WI38 (cell line): ENCODE data around the gene TBC1D2.

ENCODE experiments used
- H3K4me3 ChIP-seq: 2 replicates; pipeline ENCODE4 v1.5.1; 2011; ENCODE audit warnings: low read depth, mild to moderate bottlenecking, control low read depth, low read length
- TF ChIP-seq, protein P1 (sequence below): IDR thresholded peaks from 2 replicates; pipeline ENCODE4 v1.5.1; 2012; ENCODE audit warnings: low read depth, mild to moderate bottlenecking, control low read depth, low read length

TBC1D2 gene

DNA sequence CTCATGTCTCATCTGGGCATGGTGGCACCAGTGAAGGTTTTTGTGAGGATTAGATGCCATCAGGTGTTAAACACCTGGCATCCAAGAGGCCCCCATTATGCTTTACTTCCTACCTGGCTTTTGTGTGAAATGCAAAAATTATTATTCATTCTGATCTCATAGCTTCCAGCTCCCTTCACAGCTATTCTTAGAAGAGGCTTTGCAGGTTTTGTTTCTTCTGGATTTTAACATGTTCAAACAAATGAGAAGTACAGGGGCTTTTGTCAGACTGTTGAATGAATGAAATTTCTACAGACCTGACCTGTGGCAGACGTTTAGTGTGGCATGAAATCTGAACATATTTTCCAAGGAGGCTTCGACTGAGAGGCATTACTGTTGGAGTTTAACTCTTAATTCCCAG, 48.7 kb downstream of the TBC1D2 start:
- TF ChIP-seq, protein P1, sequence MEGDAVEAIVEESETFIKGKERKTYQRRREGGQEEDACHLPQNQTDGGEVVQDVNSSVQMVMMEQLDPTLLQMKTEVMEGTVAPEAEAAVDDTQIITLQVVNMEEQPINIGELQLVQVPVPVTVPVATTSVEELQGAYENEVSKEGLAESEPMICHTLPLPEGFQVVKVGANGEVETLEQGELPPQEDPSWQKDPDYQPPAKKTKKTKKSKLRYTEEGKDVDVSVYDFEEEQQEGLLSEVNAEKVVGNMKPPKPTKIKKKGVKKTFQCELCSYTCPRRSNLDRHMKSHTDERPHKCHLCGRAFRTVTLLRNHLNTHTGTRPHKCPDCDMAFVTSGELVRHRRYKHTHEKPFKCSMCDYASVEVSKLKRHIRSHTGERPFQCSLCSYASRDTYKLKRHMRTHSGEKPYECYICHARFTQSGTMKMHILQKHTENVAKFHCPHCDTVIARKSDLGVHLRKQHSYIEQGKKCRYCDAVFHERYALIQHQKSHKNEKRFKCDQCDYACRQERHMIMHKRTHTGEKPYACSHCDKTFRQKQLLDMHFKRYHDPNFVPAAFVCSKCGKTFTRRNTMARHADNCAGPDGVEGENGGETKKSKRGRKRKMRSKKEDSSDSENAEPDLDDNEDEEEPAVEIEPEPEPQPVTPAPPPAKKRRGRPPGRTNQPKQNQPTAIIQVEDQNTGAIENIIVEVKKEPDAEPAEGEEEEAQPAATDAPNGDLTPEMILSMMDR: no peak
- no peak overlapping the region for H3K4me3 ChIP-seq

DNA sequence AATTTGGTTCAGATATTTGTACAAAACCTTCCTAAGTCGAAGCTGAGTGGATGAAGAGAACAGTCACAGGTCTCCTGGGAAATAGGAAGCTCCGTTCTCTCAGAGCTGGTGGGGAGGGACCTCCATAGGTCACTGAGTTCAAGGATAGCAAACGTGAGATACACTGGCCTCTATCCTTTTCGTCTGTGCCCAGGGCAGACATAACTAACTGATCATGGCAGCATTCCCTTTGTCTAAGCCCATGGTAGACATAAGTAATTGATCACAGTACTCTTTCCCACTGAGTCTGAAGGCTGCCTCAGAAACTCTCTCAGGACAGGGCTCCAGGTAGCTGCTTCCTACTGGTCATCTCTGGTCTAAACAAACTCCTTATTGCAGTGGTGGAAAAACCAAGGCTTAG, 50.8 kb downstream of the TBC1D2 start:
- no peak overlapping the region for H3K4me3 ChIP-seq
- TF ChIP-seq, protein P1: no peak

DNA sequence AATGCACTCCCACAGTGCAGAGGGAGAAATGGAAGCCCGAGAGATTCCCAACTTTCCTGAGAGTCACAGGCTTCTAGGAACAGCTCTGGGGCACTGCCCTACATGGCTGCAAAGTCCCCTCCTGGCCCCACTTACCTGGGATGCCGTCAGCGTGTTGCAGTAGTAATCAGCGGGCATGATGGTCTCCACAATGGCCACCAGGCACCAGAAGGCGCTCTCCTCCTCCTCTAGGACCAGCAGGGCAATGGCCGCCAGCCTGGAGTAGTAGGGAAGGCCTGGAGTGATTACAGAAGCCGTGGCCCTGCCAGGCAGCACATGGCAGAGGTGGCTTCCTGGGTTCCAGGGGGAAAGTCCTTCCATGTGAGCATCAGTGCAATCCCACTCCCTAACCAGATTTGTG, 52.3 kb downstream of the TBC1D2 start:
- no peak overlapping the region for H3K4me3 ChIP-seq
- TF ChIP-seq, protein P1: no peak

DNA sequence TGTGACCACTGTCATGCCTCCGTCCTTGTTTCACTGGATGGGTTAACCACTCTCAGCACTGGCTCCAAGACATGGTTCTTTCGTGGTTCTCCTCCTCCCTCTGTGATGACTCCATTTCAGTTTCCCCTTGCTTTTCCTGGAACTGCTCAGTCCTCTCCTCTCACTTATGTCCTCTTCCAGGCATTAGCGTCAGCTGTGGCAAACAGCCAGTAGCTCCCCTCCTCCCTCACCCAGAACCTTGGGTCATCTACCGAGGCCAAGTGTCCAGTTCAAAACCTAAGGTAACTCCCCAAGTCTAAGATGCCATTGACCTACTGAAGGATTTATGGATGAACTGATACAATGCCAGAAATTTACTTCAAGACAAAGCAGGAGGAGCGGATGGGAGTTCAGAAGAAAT, 53.2 kb downstream of the TBC1D2 start:
- H3K4me3 ChIP-seq: no peak overlapping the region

DNA sequence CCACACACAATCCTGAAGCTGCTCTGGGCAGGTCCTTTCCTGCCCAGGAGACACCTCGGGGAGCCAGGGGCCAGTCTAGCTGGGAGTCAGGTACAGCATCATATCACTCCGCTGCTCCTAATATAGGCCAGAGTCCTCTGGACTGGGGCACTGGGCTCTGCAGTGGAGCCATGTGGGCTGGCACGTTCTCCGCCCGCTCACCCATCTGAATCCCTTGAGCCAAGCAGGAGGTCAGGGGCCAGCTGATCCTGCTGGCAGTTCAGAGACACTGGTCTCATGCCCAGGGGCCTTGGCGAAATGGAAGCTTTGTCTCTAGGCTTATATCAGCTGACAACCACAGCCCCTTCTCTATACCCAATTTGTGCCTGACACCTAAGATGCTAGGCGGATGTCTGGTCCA, 53.7 kb downstream of the TBC1D2 start:
- no peak overlapping the region for H3K4me3 ChIP-seq
- TF ChIP-seq, protein P1: no peak

More for the DNA sequence above, 53.2 kb downstream of the TBC1D2 start:
- TF ChIP-seq, protein P1: no peak

DNA sequence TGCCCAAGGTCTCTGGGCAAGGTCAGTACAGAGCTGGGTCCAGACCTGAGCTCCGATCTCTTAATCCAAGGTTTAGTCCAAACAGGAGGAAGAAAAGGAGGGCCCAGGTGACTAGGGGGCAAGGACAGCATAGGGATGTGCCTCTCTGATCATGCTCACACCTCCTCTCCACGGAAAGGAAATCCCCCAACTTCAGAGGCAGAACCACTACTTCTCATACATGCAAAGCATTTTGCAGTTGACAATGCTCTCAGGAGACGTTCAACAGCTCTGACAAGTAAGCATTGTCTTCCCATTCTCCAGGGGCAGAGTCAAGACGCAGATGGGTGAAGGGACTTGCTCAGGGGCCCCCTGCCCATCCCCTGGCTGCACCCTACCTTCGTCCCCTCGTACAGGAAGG, 54.3 kb downstream of the TBC1D2 start:
- no peak overlapping the region for H3K4me3 ChIP-seq

DNA sequence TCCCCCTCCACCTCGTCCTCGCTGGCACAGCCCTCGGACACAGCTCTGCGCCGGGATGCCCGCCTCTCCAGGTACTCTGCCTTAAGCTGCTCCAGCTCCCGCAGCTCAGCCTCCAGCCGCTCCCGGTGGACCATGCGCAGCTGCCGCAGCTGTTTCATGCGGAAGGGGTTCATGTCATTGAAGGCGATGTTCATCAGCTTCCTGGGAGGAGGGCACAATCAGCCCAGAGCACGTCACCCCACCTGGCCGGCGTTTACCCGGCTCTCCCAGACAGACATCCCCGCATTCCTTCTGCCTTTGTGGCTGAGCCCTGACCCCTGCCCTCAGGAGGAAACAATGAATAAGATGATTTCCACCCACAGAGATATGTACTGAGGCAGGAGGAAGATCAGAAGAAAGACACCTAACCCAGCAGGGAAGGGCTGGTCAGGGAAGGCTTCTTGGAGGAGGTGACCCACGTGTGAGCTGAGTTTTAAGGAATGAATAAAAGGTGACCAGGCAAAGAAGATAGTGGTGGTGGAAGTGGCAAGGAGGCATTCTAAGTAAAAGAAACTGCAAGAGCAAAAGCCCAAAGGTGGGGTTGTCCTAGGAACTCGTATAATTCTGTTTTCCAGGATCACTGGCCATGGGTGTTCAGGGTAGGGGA, 55.9 kb downstream of the TBC1D2 start:
- TF ChIP-seq, protein P1: no peak
- H3K4me3 ChIP-seq: no peak overlapping the region

More for the DNA sequence above, 54.3 kb downstream of the TBC1D2 start:
- TF ChIP-seq, protein P1: no peak
